ENCODE results near the gene KCNH1.
"Not testable (repeated sequence)": the region's sequence is repeated elsewhere in the genome, so short reads cannot be mapped to it uniquely, and the experiment has no call there.

Gene KCNH1

DNA sequence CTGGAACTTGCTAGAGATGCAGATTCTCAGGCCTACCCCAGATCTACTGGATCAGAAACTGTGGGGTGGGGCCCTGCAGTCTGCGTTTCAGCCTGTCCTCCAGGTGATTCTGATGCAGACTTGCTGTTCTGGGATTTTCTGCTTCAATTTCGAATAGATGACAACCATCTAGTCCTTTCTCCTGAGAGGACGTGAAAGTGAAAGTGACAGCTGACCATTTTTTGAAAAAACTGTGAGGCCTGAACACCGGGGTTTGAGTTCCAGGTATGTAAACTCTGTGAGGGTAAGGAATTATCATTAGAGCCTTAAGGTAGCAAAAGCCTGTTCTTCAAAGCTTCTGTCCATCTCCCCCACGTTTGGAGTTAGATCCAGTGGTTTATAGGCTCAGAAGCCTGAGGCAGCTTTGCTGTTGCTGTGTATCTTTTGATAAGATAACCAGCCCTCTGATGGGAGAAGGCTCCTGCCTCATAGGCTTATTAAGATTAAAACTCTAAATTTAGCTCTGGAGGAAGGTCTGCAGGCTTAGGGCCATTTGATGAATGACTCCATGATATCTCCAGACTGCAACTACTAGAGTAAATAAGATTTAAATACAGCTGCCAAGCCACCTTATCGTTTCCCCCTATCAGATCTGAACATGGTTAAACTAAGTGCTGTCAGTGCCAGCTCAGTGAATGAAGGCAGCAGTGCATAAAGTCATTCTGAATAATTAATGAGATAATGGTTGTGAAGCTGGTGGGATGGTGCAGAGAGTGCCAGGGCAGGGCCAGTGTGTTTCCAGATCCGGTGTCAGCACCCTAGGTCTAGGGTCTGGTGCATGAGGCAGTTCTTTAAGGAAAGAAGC, 470.0 kb downstream of the KCNH1 start:
- TF ChIP-seq, protein P1, sequence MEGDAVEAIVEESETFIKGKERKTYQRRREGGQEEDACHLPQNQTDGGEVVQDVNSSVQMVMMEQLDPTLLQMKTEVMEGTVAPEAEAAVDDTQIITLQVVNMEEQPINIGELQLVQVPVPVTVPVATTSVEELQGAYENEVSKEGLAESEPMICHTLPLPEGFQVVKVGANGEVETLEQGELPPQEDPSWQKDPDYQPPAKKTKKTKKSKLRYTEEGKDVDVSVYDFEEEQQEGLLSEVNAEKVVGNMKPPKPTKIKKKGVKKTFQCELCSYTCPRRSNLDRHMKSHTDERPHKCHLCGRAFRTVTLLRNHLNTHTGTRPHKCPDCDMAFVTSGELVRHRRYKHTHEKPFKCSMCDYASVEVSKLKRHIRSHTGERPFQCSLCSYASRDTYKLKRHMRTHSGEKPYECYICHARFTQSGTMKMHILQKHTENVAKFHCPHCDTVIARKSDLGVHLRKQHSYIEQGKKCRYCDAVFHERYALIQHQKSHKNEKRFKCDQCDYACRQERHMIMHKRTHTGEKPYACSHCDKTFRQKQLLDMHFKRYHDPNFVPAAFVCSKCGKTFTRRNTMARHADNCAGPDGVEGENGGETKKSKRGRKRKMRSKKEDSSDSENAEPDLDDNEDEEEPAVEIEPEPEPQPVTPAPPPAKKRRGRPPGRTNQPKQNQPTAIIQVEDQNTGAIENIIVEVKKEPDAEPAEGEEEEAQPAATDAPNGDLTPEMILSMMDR (IDR thresholded peaks at IDR 0.05; ENCODE audit: extremely low read depth, missing control alignments): no peak
- no peak for DNase-seq (ENCODE audit: low spot score)

DNA sequence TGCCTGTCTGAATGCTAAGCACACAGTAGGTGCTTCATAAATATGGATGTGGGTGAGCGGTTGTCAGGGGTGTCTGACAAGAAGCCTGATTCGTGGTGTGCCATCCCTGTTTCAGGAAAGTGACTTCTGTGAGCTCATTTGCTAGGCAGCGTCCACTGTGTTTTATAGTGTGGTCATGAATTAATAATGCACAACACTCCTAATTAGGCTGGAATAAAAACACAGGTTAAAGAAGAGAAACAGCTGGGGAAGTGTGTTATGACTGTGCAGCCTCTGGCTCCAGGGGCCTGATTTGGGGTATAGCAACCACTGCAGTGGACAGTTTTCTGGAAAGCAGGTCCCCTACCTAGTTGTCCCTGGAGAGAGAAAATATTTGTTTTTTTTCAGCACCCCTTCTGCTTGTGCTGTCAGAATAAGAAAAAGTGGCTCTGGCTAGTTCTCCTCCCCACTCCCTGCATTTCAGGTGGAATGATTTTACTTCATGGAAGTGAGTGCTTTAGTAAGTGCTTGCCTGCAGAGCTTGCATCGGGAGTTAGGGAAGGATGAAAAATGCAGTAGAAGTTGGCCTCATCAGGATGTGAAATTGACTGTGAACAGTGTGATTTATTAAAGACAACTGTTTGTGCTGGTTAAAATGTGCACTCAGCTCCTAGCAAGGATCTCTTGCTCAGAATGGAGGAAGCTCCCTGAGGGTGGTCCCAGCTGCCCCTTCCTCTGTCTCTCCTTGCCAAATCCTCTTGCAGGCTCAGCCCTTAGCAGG, 471.5 kb downstream of the KCNH1 start:
- TF ChIP-seq, protein P1 (IDR thresholded peaks at IDR 0.05; ENCODE audit: extremely low read depth, missing control alignments): no peak
- DNase-seq (ENCODE audit: low spot score): no peak

DNA sequence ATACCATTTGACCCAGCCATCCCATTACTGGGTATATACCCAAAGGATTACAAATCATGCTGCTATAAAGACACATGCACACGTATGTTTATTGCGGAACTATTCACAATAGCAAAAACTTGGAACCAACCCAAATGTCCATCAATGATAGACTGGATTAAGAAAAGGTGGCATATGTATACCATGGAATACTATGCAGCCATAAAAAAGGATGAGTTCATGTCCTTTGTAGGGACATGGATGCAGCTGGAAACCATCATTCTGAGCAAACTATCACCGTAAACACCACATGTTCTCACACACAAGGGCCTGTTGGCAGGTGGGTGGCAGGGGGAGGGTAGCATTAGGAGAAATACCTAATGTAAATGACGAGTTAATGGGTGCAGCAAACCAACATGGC, 472.4 kb downstream of the KCNH1 start:
- DNase-seq (ENCODE audit: low spot score): not testable (repeated sequence)

DNA sequence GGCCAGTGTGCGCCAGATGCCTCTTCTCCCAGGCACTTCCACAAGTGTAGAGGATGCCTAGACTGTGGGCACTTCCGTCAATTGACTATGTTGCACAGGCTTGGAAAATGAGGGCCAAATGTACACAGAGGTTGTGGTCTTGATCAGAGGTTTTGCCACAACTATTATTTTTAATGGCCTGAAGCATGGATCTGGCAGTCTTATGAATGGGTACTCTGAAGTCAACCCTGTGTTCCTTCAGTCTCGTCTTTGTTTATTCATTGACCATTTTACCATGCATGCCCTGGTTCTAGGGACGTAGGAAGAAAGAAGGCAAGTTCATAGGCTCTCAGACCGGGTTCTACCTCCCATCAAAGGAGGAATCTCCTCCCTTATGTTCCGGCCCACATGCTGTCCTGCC, 476.1 kb downstream of the KCNH1 start:
- no peak for DNase-seq (ENCODE audit: low spot score)
- TF ChIP-seq, protein P1 (IDR thresholded peaks at IDR 0.05; ENCODE audit: extremely low read depth, missing control alignments): no peak

DNA sequence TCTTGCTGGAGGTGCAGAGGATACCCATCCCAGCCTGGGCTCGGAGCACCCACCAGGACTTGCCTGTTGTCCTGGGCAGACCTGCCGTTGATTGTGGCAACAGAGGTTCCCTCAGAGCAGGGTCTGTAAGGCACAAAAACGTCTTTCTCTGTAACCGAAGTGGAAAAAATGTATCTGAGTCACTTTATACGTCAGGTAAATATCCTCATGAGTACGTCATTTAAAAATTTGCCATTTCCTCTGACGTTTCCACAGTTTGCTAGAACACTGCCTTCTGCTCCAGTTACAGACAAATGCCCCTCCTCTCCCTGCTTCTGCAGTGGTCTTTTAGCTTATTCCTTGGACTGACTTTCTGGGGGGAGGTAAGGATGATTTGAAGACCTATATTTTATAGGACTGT, 478.4 kb downstream of the KCNH1 start:
- TF ChIP-seq, protein P1 (IDR thresholded peaks at IDR 0.05; ENCODE audit: extremely low read depth, missing control alignments): no peak
- no peak for DNase-seq (ENCODE audit: low spot score)

DNA sequence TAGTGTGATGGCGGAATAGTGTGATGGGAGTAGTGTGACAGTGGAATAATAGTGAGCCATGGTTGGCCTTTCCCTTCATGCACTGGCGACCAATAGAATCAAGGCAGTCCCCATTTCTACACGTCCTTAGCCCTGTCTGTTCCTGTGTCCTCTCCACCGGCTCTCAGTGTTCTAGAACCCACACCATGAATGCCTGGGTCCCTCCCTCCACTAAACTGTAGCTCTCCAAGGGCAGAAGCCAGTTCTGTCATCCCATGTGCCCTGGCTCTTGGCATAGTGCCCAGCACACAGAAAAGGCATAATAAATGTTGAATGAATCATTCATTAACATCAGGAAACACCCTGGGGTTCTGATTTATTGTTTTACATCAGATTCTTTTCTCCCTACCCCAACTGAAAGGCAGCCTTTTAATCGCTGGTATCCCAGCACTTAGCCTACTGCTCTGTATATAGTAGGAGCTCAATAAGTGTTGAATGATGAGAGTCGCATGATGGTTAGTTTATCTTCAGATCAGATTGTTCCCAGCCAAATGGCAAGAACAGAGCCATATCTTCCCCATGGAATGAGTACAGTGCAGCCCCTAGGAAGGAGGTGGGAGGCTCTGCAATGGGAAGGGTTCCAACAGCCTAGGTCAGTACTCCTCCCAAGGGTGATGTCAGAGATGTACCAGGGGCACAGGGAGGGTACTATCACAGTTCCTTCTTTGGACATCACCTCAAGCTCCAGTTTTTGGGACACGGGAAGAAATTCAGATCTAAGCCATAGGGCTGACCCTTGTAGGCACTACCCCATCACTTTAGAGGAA, 479.6 kb downstream of the KCNH1 start:
- TF ChIP-seq, protein P1 (IDR thresholded peaks at IDR 0.05; ENCODE audit: extremely low read depth, missing control alignments): no peak
- no peak for DNase-seq (ENCODE audit: low spot score)

DNA sequence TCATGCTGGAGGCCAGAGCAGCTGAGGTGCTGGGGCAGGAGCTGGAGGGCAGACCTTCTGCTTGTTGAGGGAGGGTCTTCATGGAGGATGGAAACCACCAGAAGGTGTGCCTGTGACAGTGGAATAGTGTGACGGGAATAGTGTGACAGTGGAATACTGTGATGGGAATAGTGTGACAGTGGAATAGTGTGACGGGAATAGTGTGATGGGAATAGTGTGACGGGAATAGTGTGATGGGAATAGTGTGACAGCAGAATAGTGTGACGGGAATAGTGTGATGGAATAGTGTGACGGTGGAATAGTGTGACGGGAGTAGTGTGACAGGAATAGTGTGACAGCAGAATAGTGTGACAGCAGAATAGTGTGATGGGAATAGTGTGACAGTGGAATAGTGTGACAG, 480.2 kb downstream of the KCNH1 start:
- TF ChIP-seq, protein P1 (IDR thresholded peaks at IDR 0.05; ENCODE audit: extremely low read depth, missing control alignments): no peak
- DNase-seq (ENCODE audit: low spot score): no peak
